Endothelial cell of umbilical vein (primary cell): ENCODE results near the gene SAMMSON.

Experiments
- EZH2 ChIP-seq: IDR thresholded peaks from 2 replicates; pipeline ENCODE4 v1.6.1; 2012; ENCODE audit warnings: borderline replicate concordance, low read depth, mild to moderate bottlenecking, moderate library complexity, low read length, inconsistent platforms; ENCODE audit not compliant: severe bottlenecking
- FOS ChIP-seq: IDR thresholded peaks from 2 replicates; pipeline ENCODE4 v1.6.1; 2011; ENCODE audit warnings: mild to moderate bottlenecking, low read length, moderate library complexity, borderline replicate concordance; ENCODE audit not compliant: insufficient read depth
- GATA2 ChIP-seq: IDR thresholded peaks from 2 replicates; pipeline ENCODE4 v1.7.0; 2011; ENCODE audit warnings: low read depth, mild to moderate bottlenecking, moderate library complexity, mixed read lengths, low read length; ENCODE audit not compliant: insufficient read length, insufficient read depth
- JUN ChIP-seq: IDR thresholded peaks from 2 replicates; pipeline ENCODE4 v1.6.1; 2011; ENCODE audit warnings: borderline replicate concordance, low read depth; ENCODE audit not compliant: insufficient read length, insufficient read depth
- MYC ChIP-seq: IDR thresholded peaks from one replicate; pipeline ENCODE4 v1.6.1; 2011; ENCODE audit warnings: mild to moderate bottlenecking, low read depth, low read length
- POLR2A ChIP-seq: IDR thresholded peaks from 2 replicates; pipeline ENCODE4 v1.6.1; 2012; ENCODE audit warnings: low read depth, mild to moderate bottlenecking, control low read depth, low read length
- POLR2AphosphoS5 ChIP-seq: IDR thresholded peaks from 2 replicates; pipeline ENCODE4 v1.6.1; 2012; ENCODE audit warnings: low read depth, mild to moderate bottlenecking, control low read depth, low read length, moderate library complexity; ENCODE audit not compliant: insufficient read depth
- TF ChIP-seq, protein P1 (sequence below): IDR thresholded peaks from 2 replicates; pipeline ENCODE4 v1.6.1; 2011; ENCODE audit not compliant: insufficient read depth, insufficient read length
- TF ChIP-seq, protein P2 (sequence below), 2 donors: IDR thresholded peaks; 1 replicate in 1 of 2; 2 replicates in 1 of 2; pipeline ENCODE4 v1.5.1; 2011; ENCODE audit warnings: low read length in 2 of 2, mild to moderate bottlenecking in 2 of 2, moderate library complexity in 2 of 2, control low read depth in 1 of 2, inconsistent platforms in 1 of 2, low read depth in 1 of 2; ENCODE audit not compliant: insufficient read depth in 1 of 2; ENCODE audit errors: extremely low read depth in 1 of 2

DNA sequence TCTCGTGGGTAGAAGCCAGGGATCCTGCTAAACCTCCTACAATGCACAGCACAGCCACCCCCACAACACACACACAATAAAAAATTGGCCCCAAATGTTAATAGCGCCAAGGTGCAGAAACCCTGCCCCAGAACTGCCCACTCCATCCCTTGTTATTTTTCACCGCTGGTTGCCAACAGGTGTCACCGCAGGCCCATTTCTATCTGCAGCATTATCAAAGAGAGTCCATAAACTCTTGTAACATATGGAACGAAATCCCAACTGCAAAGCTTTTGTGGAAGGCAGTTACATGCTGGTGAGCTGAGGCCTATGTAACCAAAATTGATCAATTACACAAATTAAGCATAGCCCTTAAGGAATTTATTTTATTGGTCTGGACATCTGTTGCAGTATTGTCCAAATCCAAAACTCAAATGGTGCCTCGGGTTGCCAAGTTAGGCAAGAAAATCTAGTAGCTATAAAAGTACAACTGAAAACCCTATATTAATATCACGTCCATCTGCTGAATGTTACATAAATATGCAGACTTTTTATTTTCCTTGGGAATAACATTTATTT lies 66.2 kb downstream of the SAMMSON start:
- TF ChIP-seq, protein P1, sequence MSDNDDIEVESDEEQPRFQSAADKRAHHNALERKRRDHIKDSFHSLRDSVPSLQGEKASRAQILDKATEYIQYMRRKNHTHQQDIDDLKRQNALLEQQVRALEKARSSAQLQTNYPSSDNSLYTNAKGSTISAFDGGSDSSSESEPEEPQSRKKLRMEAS: no peak
- TF ChIP-seq, protein P2, sequence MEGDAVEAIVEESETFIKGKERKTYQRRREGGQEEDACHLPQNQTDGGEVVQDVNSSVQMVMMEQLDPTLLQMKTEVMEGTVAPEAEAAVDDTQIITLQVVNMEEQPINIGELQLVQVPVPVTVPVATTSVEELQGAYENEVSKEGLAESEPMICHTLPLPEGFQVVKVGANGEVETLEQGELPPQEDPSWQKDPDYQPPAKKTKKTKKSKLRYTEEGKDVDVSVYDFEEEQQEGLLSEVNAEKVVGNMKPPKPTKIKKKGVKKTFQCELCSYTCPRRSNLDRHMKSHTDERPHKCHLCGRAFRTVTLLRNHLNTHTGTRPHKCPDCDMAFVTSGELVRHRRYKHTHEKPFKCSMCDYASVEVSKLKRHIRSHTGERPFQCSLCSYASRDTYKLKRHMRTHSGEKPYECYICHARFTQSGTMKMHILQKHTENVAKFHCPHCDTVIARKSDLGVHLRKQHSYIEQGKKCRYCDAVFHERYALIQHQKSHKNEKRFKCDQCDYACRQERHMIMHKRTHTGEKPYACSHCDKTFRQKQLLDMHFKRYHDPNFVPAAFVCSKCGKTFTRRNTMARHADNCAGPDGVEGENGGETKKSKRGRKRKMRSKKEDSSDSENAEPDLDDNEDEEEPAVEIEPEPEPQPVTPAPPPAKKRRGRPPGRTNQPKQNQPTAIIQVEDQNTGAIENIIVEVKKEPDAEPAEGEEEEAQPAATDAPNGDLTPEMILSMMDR (IDR thresholded peaks at IDR 0.05; ENCODE audit: extremely low read depth in 1 of 2, insufficient read depth in 1 of 2, low read depth in 1 of 2, low read length in 2 of 2): peak in 1 of 2 donors; percentile 31
- TF ChIP-seq EZH2 (no peak), POLR2AphosphoS5 (no peak), POLR2A (no peak), MYC (no peak), JUN (no peak), FOS (no peak), GATA2 (no peak)
